SH-SY5Y (cell line): ENCODE measurements around the gene PLAGL2.

Experiments
- GATA2 ChIP-seq: IDR thresholded peaks from 2 replicates; pipeline ENCODE4 v1.6.1; 2011; ENCODE audit warnings: mild to moderate bottlenecking, low read depth, low read length
- GATA3 ChIP-seq: IDR thresholded peaks from 2 replicates; pipeline ENCODE4 v1.6.1; 2011; ENCODE audit warnings: low read depth, mild to moderate bottlenecking, low read length, moderate library complexity

- TF ChIP-seq GATA3 (no peak), GATA2 (no peak)
Measured at GRCh38 chr20:32205110-32205842, 2.3 kb downstream of the PLAGL2 start.
